GM21367 (cell line): ENCODE data around the gene PXN.

Experiments
- ATAC-seq: cut with Tn5 transposase; IDR thresholded peaks from one replicate; pipeline ENCODE4 v1.9.1; 2021; ENCODE audit not compliant: unreplicated experiment

The PXN gene

DNA sequence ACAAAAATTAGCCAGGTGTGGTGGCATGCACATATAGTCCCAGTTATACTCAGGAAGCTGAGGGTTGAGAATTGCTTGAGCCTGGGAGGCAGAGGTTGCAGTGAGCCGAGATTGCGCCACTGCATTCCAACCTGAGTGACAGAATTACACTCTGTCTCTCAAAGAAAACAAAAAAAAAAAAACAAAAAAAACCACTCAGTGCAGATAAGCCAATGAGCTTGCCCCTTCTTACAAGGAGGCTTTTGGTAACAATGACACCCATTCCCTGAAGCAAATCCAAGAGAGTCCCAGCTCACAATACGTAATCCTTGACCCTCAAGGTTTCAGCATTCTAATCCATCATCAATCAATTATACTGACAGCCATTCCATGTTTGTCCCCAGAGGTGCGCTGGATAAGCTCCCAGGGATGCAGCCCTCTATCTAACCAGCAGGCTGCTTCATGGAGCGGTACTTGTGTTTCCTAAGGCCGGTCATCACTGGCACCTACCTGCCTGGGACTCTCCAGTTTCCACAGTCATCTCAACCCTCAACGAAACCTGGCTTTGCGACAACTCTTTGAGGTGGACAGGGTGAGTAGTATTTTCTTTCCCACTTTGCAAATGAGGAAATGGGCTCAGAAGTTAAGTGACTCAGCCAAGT is 83.4 kb downstream of the PXN start:
- ATAC-seq = no peak

DNA sequence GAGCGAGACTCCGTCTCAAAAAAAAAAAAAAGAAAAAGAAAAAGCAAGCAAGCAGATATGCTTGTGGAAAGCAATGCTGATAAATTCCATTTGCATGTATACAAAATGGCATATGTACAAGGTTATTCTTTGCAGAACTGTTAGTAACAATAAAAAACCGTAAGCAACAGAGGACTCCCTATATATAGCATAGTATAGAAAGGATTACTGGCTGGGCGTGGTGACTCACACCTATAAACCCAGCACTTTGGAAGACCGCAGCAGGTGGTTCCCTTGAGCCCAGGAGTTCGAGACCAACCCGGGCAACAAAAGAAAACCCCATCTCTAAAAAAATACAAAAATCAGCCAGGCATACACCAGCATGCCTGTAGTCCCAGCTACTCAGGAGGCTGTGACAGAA is 84.6 kb downstream of the PXN start:
- ATAC-seq = no peak

DNA sequence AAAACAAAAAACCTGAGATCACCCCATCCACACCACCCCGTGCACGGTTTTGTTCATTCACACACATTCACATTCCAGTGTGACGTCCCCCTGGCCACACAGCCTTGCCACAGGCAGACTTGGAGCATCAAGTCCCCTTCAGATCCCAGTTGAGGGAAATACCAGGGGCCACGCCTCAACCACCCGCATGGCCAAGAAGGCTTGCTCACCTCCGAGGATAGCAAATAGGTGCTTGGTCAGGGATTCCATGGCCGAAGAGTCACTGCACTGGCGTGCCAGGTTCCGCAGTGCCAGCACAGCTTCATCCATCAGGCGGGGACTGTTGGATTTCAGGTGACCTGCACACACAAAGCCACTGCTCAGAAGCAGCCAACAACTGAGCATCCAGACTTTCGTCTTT is 90.0 kb downstream of the PXN start:
- no peak for ATAC-seq

DNA sequence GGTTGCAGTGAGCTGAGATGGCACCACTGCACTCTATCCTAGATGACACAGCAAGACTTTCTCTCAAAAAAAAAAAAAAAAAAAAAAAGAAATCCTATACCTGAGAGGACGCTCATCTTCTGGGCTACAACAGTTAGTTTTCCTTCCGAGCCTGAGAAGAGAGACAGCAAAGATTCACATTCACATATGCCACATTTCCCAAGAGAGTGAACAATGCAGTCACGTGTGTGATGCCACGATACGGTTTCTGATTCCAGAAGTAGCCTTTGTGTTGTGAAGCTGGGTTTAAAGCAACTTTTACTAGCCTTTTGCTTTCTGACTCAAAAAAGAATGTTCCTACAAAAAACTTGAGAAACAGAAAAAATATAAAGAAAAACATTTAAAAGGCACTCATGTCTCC is 90.5 kb downstream of the PXN start:
- no peak for ATAC-seq

DNA sequence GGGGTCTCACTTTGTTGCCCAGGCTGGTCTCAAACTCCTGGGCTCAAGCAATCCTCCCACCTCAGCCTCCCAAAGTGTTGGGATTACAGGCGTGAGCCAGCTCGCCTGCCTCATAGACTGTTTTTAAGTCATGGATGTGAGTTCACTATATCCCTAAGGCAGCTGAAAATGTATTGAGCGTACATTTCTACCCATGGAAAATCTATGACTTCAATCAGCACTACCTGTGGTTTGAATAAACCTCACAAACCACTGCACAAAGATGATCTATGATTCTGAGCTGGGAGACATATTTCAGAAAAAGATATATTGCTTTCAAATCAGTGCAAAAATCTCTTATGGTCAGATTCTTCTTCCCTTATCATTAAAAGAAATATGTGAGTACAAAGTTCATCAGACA is 93.5 kb downstream of the PXN start:
- no peak for ATAC-seq

DNA sequence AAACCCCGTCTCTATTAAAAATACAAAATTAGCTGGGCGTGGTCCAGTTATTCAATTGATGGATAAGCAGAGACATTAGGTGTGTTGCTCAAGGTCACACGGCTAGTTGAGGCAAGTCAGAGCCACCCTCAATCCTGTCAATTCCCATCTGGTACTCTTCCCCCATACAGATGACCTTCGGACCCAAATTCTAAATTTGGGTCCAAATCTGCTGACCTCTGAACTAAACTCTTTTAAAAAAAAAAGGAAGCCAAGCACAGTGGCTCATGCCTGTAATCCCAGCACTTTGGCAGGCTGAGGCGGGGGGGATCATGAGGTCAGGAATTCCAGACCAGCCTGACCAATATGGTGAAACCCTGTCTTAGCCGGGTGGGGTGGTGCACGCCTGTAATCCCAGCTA is 94.9 kb downstream of the PXN start:
- ATAC-seq = no peak

DNA sequence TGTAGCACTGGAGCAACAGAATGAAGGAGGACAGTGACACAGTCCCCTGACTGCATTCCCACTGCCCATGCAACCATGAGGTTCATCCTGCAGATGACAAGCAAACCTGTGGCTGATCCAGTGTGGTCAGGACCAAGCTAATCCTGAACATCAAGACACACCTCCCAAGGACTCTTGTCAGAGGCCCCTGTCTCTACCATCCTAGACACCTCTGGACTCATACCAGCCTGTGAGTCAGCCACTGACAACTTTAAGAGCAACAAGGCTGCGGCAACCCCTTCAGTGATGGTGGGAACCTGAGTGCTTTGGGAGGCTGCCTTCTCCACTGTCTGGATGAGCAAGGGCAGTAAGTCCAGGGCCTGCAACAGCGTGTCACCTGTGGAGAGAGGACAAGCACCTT is 95.6 kb downstream of the PXN start:
- ATAC-seq = no peak

DNA sequence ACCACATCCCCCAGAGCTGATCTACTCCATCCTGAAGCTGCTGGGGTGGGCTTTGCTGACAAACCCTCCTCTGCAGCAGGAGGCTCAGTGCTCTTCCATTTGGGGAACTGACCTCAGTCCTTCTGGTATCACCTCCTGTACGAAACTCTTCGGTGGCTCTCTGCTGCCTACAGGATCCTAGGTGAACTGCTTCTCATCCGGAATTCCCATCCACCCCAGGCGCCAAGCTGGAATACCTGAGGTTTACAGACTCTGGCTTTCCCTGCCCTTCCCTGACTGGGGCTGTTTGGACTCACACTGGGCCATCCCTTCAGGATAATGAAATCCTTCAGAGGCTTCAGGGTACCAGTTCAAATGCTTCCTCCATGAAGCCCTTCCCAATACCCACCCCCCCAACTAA is 97.2 kb downstream of the PXN start:
- no peak for ATAC-seq

DNA sequence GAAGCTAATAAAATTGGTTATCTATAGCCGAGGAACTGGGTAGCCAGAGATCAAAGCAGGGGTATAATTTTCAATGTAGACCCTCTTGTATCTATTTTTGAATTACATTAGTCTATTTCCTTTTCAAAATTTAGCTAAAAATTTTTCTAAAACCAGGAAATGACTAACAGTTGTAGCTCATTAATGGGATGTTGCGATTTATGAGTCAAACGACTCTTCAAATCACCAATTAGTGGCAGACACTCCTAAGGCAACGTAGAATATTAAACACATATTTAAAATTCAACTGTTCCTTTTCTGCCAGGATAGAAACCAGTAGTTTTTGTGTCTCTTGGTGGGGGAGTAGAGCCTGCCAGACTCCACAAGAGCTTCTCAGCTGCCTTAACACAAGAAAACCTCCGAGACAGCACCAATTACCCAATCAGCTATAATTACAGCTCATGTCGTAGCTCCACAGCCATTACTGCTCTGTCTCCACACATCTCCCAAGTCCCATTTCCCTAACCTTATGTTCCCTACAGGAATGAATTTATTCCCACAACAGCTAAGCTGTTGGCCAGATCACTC is 97.9 kb downstream of the PXN start:
- ATAC-seq = no peak

DNA sequence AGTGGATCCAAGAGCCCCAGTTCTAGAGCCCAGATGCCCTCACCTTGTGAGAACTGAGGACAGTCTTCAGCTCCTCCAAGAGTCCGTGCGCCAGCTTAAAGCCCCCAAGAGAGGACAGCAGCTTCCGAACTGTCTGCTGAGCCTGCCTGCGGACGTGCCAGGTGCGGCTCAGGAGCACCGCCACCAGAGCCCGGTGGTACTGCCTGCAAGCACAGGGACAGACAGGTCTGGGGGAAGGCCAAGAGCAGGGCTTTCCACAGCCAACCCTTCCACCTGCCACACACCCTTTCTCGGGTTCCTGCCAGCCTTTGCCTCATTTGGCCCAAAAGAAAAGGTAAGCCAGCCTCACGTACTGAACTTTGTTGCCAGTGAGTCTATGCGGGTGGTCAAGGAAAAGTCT is 101.2 kb downstream of the PXN start:
- ATAC-seq = no peak

DNA sequence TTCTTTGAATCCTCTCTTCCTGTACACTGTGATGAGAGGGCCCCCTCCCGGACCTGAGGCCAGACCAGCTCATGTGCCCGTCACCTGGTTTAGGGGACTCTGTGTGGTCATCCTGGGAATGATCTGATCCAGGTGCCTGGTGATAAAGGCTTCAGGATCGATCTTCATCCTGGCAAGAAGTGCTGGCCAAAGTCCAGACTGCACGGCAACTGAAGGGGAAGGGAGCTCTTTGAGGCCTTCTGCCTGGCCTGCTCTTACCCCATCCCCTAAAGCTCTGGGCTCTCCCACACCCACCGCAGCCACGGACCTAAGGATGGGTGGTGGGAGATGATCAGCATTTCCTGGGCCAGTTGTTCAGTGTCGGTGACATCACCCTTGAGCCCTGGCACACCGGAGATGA is 102.8 kb downstream of the PXN start:
- ATAC-seq = no peak

DNA sequence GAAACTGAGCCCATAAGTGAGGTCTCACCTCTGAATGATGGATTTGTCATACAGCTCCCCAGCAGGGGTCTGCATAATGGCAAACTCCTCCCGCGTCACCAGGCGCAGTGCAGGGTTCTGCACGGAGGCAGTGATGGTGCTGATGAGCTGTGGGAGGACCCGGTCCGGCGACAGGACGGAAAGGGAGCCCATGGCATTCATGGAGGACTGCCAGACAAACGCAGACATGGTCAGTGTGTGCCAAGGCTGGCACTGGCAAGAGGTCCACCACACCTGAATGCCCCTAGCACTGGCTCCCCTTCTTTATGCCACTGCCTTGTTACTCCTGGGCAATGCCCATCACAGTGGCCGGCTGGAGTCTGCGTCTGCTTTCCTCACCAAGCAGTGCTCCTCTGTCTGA is 103.7 kb downstream of the PXN start:
- ATAC-seq = no peak
